ENCODE data around the gene ABCC11. TPM values are rescaled to one million over a fixed set of nuclear protein-coding genes. Genes with fewer than 3 reads are reported as not detected.

Gene ABCC11
- total RNA-seq, 6 experiments from 2014 or later, result 2.1 to 7.6 (median 3.3) TPM

GRCh38 chr16:48162839-48163410, 84.4 kb downstream of the ABCC11 start:
- intact Hi-C loops (cut with DNase I), result no loop called here
- peaks cover 0 to 19% (median 8%) of the 10 kb centered on the region in 4 donors for H3K4me1 ChIP-seq
- no peaks in the 10 kb centered on the region for H3K27me3 ChIP-seq
- ATAC-seq (peak in 3 of 4 donors; percentile 4 to 41 (median 29)), DNase-seq (peak in 1 of 3 donors; percentile 62)
- H3K27ac ChIP-seq, result no peak overlapping the region
- H3K9me3 ChIP-seq, result no peaks in the 10 kb centered on the region
- no peak overlapping the region for H3K4me3 ChIP-seq
- H3K36me3 ChIP-seq, result no peaks in the 10 kb centered on the region
- TF ChIP-seq POLR2A (IDR thresholded peaks at IDR 0.05), result no peak
- peak in 1 of 4 donors; percentile 11 for TF ChIP-seq CTCF (IDR thresholded peaks at IDR 0.05)
- WGBS (ENCODE audit: insufficient coverage, low coverage, low lambda C conversion rate, missing lambda C conversion rate), result 78% methylated on average over 5 of the region's 9 CpGs

- DNase-seq (no peak), ATAC-seq (no peak)
- WGBS (ENCODE audit: insufficient coverage, low coverage, low lambda C conversion rate, missing lambda C conversion rate), result 74% methylated on average over 4 of the region's 4 CpGs
- Histone ChIP-seq H3K4me3 (no peak overlapping the region), H3K9me3 (no peaks in the 10 kb centered on the region), H3K36me3 (no peaks in the 10 kb centered on the region), H3K27me3 (no peaks in the 10 kb centered on the region), H3K27ac (no peak overlapping the region), H3K4me1 (peaks cover 0 to 19% (median 8%) of the 10 kb centered on the region in 4 donors)
- no peak for TF ChIP-seq CTCF (IDR thresholded peaks at IDR 0.05)
- intact Hi-C loops (cut with DNase I), result no loop called here
Observed at GRCh38 chr16:48161906-48162305, 85.4 kb downstream of the ABCC11 start.

- Histone ChIP-seq H3K27ac (no peak overlapping the region), H3K27me3 (no peaks in the 10 kb centered on the region), H3K4me1 (peaks cover 0 to 16% (median 5%) of the 10 kb centered on the region in 4 donors), H3K36me3 (no peaks in the 10 kb centered on the region), H3K9me3 (no peaks in the 10 kb centered on the region), H3K4me3 (no peak overlapping the region)
- WGBS (ENCODE audit: insufficient coverage, low coverage, low lambda C conversion rate, missing lambda C conversion rate), result no CpG with 5 or more reads among the region's 6 CpGs
- ATAC-seq (no peak), DNase-seq (no peak)
- no peak for TF ChIP-seq POLR2A (IDR thresholded peaks at IDR 0.05)
- no peak for TF ChIP-seq CTCF (IDR thresholded peaks at IDR 0.05)
- intact Hi-C loops (cut with DNase I), result no loop called here
Observed at GRCh38 chr16:48160575-48160974, 86.8 kb downstream of the ABCC11 start.

- no peaks in the 10 kb centered on the region for H3K27me3 ChIP-seq
- no peak for ATAC-seq
- TF ChIP-seq POLR2A (IDR thresholded peaks at IDR 0.05) (no peak), CTCF (IDR thresholded peaks at IDR 0.05) (no peak)
- intact Hi-C loops (cut with DNase I), result loop anchor here in 1 of 2 donors (10.0 kb wide), 1 partner anchor 1013 kb away; the partner anchor contains the start of gene NETO2
- peaks cover 0 to 7% (median 0%) of the 10 kb centered on the region in 4 donors for H3K4me1 ChIP-seq
- H3K36me3 ChIP-seq, result no peaks in the 10 kb centered on the region
- H3K27ac ChIP-seq, result no peak overlapping the region
- no peak for DNase-seq
- no peak overlapping the region for H3K4me3 ChIP-seq
- WGBS (ENCODE audit: insufficient coverage, low coverage, low lambda C conversion rate, missing lambda C conversion rate), result 54% methylated on average over 3 of the region's 4 CpGs
- H3K9me3 ChIP-seq, result no peaks in the 10 kb centered on the region
Observed at GRCh38 chr16:48158296-48158695, 89.0 kb downstream of the ABCC11 start.

Measured in right lobe of liver (tissue), 6 donors.